PC-9 (cell line): Measurements from ENCODE around the gene ZNF630. TPM values are rescaled to one million over a fixed set of nuclear protein-coding genes. Genes with fewer than 3 reads are reported as not detected.
A peak's percentile ranks its signal among the peaks of the same experiment; 100 is the strongest.

Experiments
- BruUV-seq: library from RNA; stranded (reverse); fragments of 400-500 nt; replicated peaks from 2 replicates; lab custom pipeline; 2021; lab: Mats Ljungman, UMichigan
- CTCF ChIA-PET: fragments of 300-600 bp; sonication (Branson Sonifier 250); formaldehyde crosslinking; loops from one replicate; lab custom pipeline; 2022; ENCODE audit warnings: antibody characterized with exemption; lab: Charles Lee
- POLR2A ChIA-PET: fragments of 300-600 bp; sonication (Branson Sonifier 250); formaldehyde crosslinking; loops from one replicate; lab custom pipeline; 2022; ENCODE audit warnings: antibody characterized with exemption; ENCODE audit not compliant: unreplicated experiment; lab: Charles Lee
- DNase-seq, 2 experiments: peaks; one replicate each; pipeline versions ENCODE4 v3.0.0 to v3.0.0-alpha.2; 2015 to 2022; ENCODE audit warnings: mixed read lengths in 1 of 2
- H2AFZ ChIP-seq: fragments of 200-600 bp; sonication (generic); 2 replicates; pipeline ENCODE4 v1.8.1; 2017; ENCODE audit warnings: antibody characterized with exemption
- H3F3A ChIP-seq: fragments of 200-600 bp; sonication (generic); 2 replicates; pipeline ENCODE4 v1.8.1; 2017; ENCODE audit warnings: antibody characterized with exemption, mild to moderate bottlenecking, low read depth; ENCODE audit not compliant: insufficient read depth
- H3K27ac ChIP-seq: fragments of 200-600 bp; sonication (generic); 2 replicates; pipeline ENCODE4 v1.6.1; 2016; ENCODE audit warnings: mixed run types
- H3K27me3 ChIP-seq: fragments of 200-600 bp; sonication (generic); 2 replicates; pipeline ENCODE4 v1.6.1; 2016; ENCODE audit warnings: low read depth, mixed run types; ENCODE audit not compliant: insufficient read depth
- H3K36me3 ChIP-seq: fragments of 200-600 bp; sonication (generic); 2 replicates; pipeline ENCODE4 v1.6.1; 2016; ENCODE audit warnings: low read depth, mixed run types
- H3K4me1 ChIP-seq: fragments of 200-600 bp; sonication (generic); replicated peaks from 2 replicates; pipeline ENCODE4 v1.6.1; 2016; ENCODE audit warnings: mixed run types; ENCODE audit not compliant: insufficient read depth
- H3K4me2 ChIP-seq: fragments of 200-600 bp; sonication (generic); 2 replicates; pipeline ENCODE4 v1.6.1; 2017; ENCODE audit warnings: mixed run types
- H3K4me3 ChIP-seq: fragments of 200-600 bp; sonication (generic); 2 replicates; pipeline ENCODE4 v1.6.1; 2016; ENCODE audit warnings: mixed run types
- H3K79me2 ChIP-seq: fragments of 200-600 bp; sonication (generic); 2 replicates; pipeline ENCODE4 v1.6.1; 2017; ENCODE audit warnings: low read depth, mixed run types
- H3K9me2 ChIP-seq: fragments of 200-600 bp; sonication (generic); 2 replicates; pipeline ENCODE4 v1.8.1; 2017; ENCODE audit warnings: mild to moderate bottlenecking; ENCODE audit not compliant: insufficient read depth
- H3K9me3 ChIP-seq: fragments of 200-600 bp; sonication (generic); 2 replicates; pipeline ENCODE4 v1.8.1; 2016; ENCODE audit warnings: low read depth; ENCODE audit not compliant: insufficient read depth
- H4K20me1 ChIP-seq: fragments of 200-600 bp; sonication (generic); 2 replicates; pipeline ENCODE4 v1.8.1; 2017; ENCODE audit not compliant: insufficient read depth
- CTCF ChIP-seq: fragments of 200-600 bp; sonication (generic); conservative IDR thresholded peaks from 2 replicates; pipeline ENCODE4 v1.6.1; 2017; ENCODE audit warnings: mixed run types, antibody characterized with exemption, mild to moderate bottlenecking, moderate library complexity
- EZH2 ChIP-seq: fragments of 200-600 bp; sonication (generic); IDR thresholded peaks from 2 replicates; pipeline ENCODE4 v1.8.0; 2017; ENCODE audit warnings: antibody characterized with exemption, low read depth
- intact Hi-C: fragments of 100-400 bp; cut with micrococcal nuclease; formaldehyde crosslinking; loops from one replicate; pipeline ENCODE4 v1.10.0; 2022; ENCODE audit not compliant: unreplicated experiment
- total RNA-seq: library from RNA; stranded (reverse); gene quantifications from 2 replicates; pipeline ENCODE4 v1.2.3, GENCODE V29; 2021

ZNF630 gene
- total RNA-seq, 1 experiment from 2014 or later = 3.0 TPM

- H3K4me3 ChIP-seq = no peak overlapping the region
- DNase-seq = no peak
- no peak overlapping the region for H2AFZ ChIP-seq
- no peaks in the 10 kb centered on the region for H3K4me1 ChIP-seq
- H3K9me3 ChIP-seq = no peaks in the 10 kb centered on the region
- no peaks in the 10 kb centered on the region for H4K20me1 ChIP-seq
- no peaks in the 10 kb centered on the region for H3K27me3 ChIP-seq
- intact Hi-C loops = loop anchor here (2.0 kb wide), 1 partner anchor 427 kb away; no protein-coding TSS in a partner anchor
- no peak overlapping the region for H3K27ac ChIP-seq
- no peaks in the 10 kb centered on the region for H3K36me3 ChIP-seq
- no peak overlapping the region for H3K4me2 ChIP-seq
- CTCF ChIA-PET = interaction anchor here (0.6 kb wide), 1 partner anchor 226 kb away, joined by 4 read pairs; no protein-coding TSS in a partner anchor
- no peaks in the 10 kb centered on the region for H3K79me2 ChIP-seq
- POLR2A ChIA-PET = interaction anchor here (0.6 kb wide), 1 partner anchor 783 kb away, joined by 6 read pairs; no protein-coding TSS in a partner anchor
- no TSS peak for BruUV-seq
- TF ChIP-seq EZH2 = no peak
- TF ChIP-seq CTCF = no peak
- H3K9me2 ChIP-seq = no peaks in the 10 kb centered on the region
- H3F3A ChIP-seq = no peaks in the 10 kb centered on the region
These were observed 12.3 kb upstream of the ZNF630 start for GRCh38 chrX:48083706-48084105.

GRCh38 chrX:48083212-48083611, 11.8 kb upstream of the ZNF630 start:
- Histone ChIP-seq H3K36me3 (no peaks in the 10 kb centered on the region), H3K4me1 (no peaks in the 10 kb centered on the region), H3K4me2 (no peak overlapping the region), H3F3A (no peaks in the 10 kb centered on the region), H3K9me2 (no peaks in the 10 kb centered on the region), H2AFZ (no peak overlapping the region), H4K20me1 (no peaks in the 10 kb centered on the region), H3K27ac (no peak overlapping the region), H3K79me2 (no peaks in the 10 kb centered on the region), H3K4me3 (no peak overlapping the region), H3K9me3 (no peaks in the 10 kb centered on the region), H3K27me3 (no peaks in the 10 kb centered on the region)
- BruUV-seq = no TSS peak
- POLR2A ChIA-PET = interaction anchor here (0.6 kb wide), 1 partner anchor 783 kb away, joined by 6 read pairs; no protein-coding TSS in a partner anchor
- DNase-seq = peak in 1 of 2 experiments; percentile 18
- CTCF ChIA-PET = interaction anchor here (0.6 kb wide), 1 partner anchor 226 kb away, joined by 4 read pairs; no protein-coding TSS in a partner anchor
- TF ChIP-seq CTCF (peak; percentile 55; the same call in 1 of the 2 replicates), EZH2 (no peak)
- intact Hi-C loops = loop anchor here (2.0 kb wide), 1 partner anchor 428 kb away; no protein-coding TSS in a partner anchor

- TF ChIP-seq EZH2 (no peak), CTCF (no peak)
- Histone ChIP-seq H4K20me1 (no peaks in the 10 kb centered on the region), H3K4me2 (no peak overlapping the region), H2AFZ (no peak overlapping the region), H3K36me3 (no peaks in the 10 kb centered on the region), H3K27me3 (no peaks in the 10 kb centered on the region), H3F3A (no peaks in the 10 kb centered on the region), H3K27ac (no peak overlapping the region), H3K4me3 (no peak overlapping the region), H3K9me2 (no peaks in the 10 kb centered on the region), H3K79me2 (no peaks in the 10 kb centered on the region), H3K4me1 (no peaks in the 10 kb centered on the region), H3K9me3 (no peaks in the 10 kb centered on the region)
- intact Hi-C loops = no loop called here
- BruUV-seq = no TSS peak
- DNase-seq = no peak
- POLR2A ChIA-PET = no interaction called here
- CTCF ChIA-PET = no interaction called here
These were observed 4.9 kb upstream of the ZNF630 start for GRCh38 chrX:48076343-48076742.
